ENCODE data around the gene MECP2. TPM values are rescaled to one million over a fixed set of nuclear protein-coding genes. Genes with fewer than 3 reads are reported as not detected.

Gene MECP2
- total and polyA plus RNA-seq, 3 experiments from 2014 or later: 24.3 to 120 (median 49.5) TPM

Other genes starting within 250 kb of the MECP2 start
- under 1 TPM; 0.62 to 0.79 TPM for gene L1CAM, start 211.5 kb downstream of the MECP2 start, total RNA-seq
- 0.38 TPM for gene L1CAM, start 211.5 kb downstream of the MECP2 start, polyA plus RNA-seq
- gene AVPR2, start 193.0 kb downstream of the MECP2 start, total RNA-seq: not detected
- gene AVPR2, start 193.0 kb downstream of the MECP2 start, polyA plus RNA-seq: not detected
- gene ARHGAP4, start 171.5 kb downstream of the MECP2 start, total RNA-seq: 100 to 1,000 TPM; 124 to 133 TPM
- gene ARHGAP4, start 171.5 kb downstream of the MECP2 start, polyA plus RNA-seq: 116 TPM
- 100 to 1,000 TPM; 160 to 162 TPM for gene NAA10, start 162.7 kb downstream of the MECP2 start, total RNA-seq
- 105 TPM for gene NAA10, start 162.7 kb downstream of the MECP2 start, polyA plus RNA-seq
- gene RENBP, start 153.1 kb downstream of the MECP2 start, total RNA-seq: 1 to 10 TPM; 3.5 to 4.6 TPM
- not detected for gene RENBP, start 153.1 kb downstream of the MECP2 start, polyA plus RNA-seq
- gene HCFC1, start 125.9 kb downstream of the MECP2 start, total RNA-seq: 100 to 1,000 TPM; 152 to 156 TPM
- gene HCFC1, start 125.9 kb downstream of the MECP2 start, polyA plus RNA-seq: 12.4 TPM
- gene TMEM187, start 125.0 kb downstream of the MECP2 start, total RNA-seq: 1 to 10 TPM; 3.3 to 3.5 TPM
- gene TMEM187, start 125.0 kb downstream of the MECP2 start, polyA plus RNA-seq: 17.2 TPM
- gene IRAK1, start 77.8 kb downstream of the MECP2 start, total RNA-seq: 100 to 1,000 TPM; 208 to 214 TPM
- gene IRAK1, start 77.8 kb downstream of the MECP2 start, polyA plus RNA-seq: 58.0 TPM
- not detected for gene OPN1LW, start 46.5 kb upstream of the MECP2 start, total RNA-seq
- gene OPN1LW, start 46.5 kb upstream of the MECP2 start, polyA plus RNA-seq: not detected
- not detected for gene OPN1MW, start 84.9 kb upstream of the MECP2 start, total RNA-seq
- gene OPN1MW, start 84.9 kb upstream of the MECP2 start, polyA plus RNA-seq: not detected
- gene OPN1MW2, start 122.0 kb upstream of the MECP2 start, total RNA-seq: not detected
- gene OPN1MW2, start 122.0 kb upstream of the MECP2 start, polyA plus RNA-seq: not detected
- not detected for gene OPN1MW3, start 159.9 kb upstream of the MECP2 start, total RNA-seq
- gene OPN1MW3, start 159.9 kb upstream of the MECP2 start, polyA plus RNA-seq: not detected
- not detected for gene TEX28, start 197.4 kb upstream of the MECP2 start, total RNA-seq
- gene TEX28, start 197.4 kb upstream of the MECP2 start, polyA plus RNA-seq: not detected
- under 1 TPM in 1 of 2 experiments, not detected in 1; 0.18 TPM for gene TKTL1, start 198.1 kb upstream of the MECP2 start, total RNA-seq
- 8.7 TPM for gene TKTL1, start 198.1 kb upstream of the MECP2 start, polyA plus RNA-seq